Ishikawa (cell line): ENCODE data around the gene CUL5.

Experiments used
- CEBPB ChIP-seq: IDR thresholded peaks from 2 replicates; pipeline ENCODE4 v1.6.1; 2012
- CREB1 ChIP-seq: IDR thresholded peaks from 2 replicates; pipeline ENCODE4 v1.6.1; 2012; ENCODE audit warnings: low read depth
- EGR1 ChIP-seq: IDR thresholded peaks from 2 replicates; pipeline ENCODE4 v1.6.1; 2012
- EP300 ChIP-seq: IDR thresholded peaks from 2 replicates; pipeline ENCODE4 v1.6.1; 2012; ENCODE audit warnings: borderline replicate concordance
- FOXM1 ChIP-seq: IDR thresholded peaks from 2 replicates; pipeline ENCODE4 v1.6.1; 2012; ENCODE audit warnings: low read depth, borderline replicate concordance
- NFIC ChIP-seq: IDR thresholded peaks from 2 replicates; pipeline ENCODE4 v1.6.1; 2012
- RAD21 ChIP-seq: IDR thresholded peaks from 2 replicates; pipeline ENCODE4 v1.6.1; 2012; ENCODE audit warnings: low read depth
- TAF1 ChIP-seq: IDR thresholded peaks from 2 replicates; pipeline ENCODE4 v1.6.1; 2012; ENCODE audit warnings: low read depth, mild to moderate bottlenecking
- TCF12 ChIP-seq: IDR thresholded peaks from 2 replicates; pipeline ENCODE4 v1.6.1; 2012; ENCODE audit warnings: low read depth
- TEAD4 ChIP-seq: IDR thresholded peaks from 2 replicates; pipeline ENCODE4 v1.6.1; 2012
- YY1 ChIP-seq: IDR thresholded peaks from 2 replicates; pipeline ENCODE4 v1.6.1; 2012; ENCODE audit warnings: low read depth
- ZBTB7A ChIP-seq: IDR thresholded peaks from 2 replicates; pipeline ENCODE4 v1.6.1; 2012; ENCODE audit warnings: low read depth
- TF ChIP-seq, protein P1 (sequence below): IDR thresholded peaks from 2 replicates; pipeline ENCODE4 v1.6.1; 2012
- TF ChIP-seq, protein P2 (sequence below): IDR thresholded peaks from 2 replicates; pipeline ENCODE4 v1.6.1; 2012
- TF ChIP-seq, protein P3 (sequence below): IDR thresholded peaks from 2 replicates; pipeline ENCODE4 v1.6.1; 2012; ENCODE audit warnings: low read depth, mild to moderate bottlenecking

The CUL5 gene

DNA sequence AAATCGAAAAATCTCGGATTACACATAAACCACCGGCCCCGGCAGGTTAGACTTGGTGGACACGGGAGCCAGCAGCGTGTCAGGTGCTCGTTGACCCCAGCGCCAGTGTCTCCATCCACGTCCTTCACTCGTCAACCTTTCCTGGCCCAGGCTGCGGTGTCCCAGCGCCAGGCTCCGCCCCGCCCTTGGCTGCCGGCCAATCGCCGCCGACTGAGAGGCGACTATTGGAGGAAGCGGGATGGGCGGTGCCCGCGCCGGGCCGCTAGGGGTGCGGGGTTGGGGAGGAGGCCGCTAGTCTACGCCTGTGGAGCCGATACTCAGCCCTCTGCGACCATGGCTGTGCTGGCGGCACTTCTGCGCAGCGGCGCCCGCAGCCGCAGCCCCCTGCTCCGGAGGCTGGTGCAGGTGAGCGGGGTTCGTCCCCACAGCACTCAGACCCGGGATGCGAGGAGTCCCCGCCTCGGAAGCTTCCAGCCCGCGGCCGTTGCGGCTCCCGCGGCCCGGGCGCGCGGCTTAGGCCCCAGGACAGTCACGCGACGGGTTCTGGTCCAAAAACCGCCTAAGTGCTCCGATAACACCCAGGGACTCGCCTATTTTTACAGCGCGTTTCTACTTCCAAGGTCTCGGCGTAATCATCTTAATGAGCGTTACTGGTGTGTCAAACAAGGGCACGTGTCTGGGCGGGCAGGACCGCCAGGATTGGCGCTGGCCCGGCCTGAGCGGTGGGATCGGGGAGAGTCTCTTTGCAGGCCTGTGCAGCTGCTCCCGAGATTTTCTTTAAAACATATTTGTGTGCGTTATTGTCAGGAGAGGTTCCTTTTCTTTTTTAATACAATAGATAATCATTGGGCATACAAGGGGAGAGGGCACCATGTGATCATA is 112.8 kb downstream of the CUL5 start, which contains the start of gene ACAT1:
ACAT1 (plus strand) TSS at position 294 of the 882 bp plus-strand sequence; CDS start at position 334, 40 bp downstream.
- TF ChIP-seq TAF1: 0 out of 2 replicates have a peak, but pooled peaks have one; percentile 59
- TF ChIP-seq CREB1: no peak
- TF ChIP-seq FOXM1: 0 out of 2 replicates have a peak, but pooled peaks have one; percentile 29
- TF ChIP-seq NFIC: peak; percentile 93
- TF ChIP-seq, protein P1, sequence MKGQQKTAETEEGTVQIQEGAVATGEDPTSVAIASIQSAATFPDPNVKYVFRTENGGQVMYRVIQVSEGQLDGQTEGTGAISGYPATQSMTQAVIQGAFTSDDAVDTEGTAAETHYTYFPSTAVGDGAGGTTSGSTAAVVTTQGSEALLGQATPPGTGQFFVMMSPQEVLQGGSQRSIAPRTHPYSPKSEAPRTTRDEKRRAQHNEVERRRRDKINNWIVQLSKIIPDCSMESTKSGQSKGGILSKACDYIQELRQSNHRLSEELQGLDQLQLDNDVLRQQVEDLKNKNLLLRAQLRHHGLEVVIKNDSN: peak; percentile 71; the same call in 1 of the 2 replicates
- no peak for TF ChIP-seq CEBPB
- TF ChIP-seq, protein P2, sequence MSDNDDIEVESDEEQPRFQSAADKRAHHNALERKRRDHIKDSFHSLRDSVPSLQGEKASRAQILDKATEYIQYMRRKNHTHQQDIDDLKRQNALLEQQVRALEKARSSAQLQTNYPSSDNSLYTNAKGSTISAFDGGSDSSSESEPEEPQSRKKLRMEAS: peak; percentile 93
- peak; percentile 51 for TF ChIP-seq TCF12
- TF ChIP-seq YY1: no peak

GRCh38 chr11:108122166-108122628 is 113.5 kb downstream of the CUL5 start:
- TF ChIP-seq EGR1 (no peak), RAD21 (no peak), CREB1 (no peak), FOXM1 (no peak), ZBTB7A (no peak), TEAD4 (no peak), NFIC (no peak), TCF12 (no peak), CEBPB (no peak), EP300 (no peak), YY1 (no peak), TAF1 (no peak)
- TF ChIP-seq, protein P3, sequence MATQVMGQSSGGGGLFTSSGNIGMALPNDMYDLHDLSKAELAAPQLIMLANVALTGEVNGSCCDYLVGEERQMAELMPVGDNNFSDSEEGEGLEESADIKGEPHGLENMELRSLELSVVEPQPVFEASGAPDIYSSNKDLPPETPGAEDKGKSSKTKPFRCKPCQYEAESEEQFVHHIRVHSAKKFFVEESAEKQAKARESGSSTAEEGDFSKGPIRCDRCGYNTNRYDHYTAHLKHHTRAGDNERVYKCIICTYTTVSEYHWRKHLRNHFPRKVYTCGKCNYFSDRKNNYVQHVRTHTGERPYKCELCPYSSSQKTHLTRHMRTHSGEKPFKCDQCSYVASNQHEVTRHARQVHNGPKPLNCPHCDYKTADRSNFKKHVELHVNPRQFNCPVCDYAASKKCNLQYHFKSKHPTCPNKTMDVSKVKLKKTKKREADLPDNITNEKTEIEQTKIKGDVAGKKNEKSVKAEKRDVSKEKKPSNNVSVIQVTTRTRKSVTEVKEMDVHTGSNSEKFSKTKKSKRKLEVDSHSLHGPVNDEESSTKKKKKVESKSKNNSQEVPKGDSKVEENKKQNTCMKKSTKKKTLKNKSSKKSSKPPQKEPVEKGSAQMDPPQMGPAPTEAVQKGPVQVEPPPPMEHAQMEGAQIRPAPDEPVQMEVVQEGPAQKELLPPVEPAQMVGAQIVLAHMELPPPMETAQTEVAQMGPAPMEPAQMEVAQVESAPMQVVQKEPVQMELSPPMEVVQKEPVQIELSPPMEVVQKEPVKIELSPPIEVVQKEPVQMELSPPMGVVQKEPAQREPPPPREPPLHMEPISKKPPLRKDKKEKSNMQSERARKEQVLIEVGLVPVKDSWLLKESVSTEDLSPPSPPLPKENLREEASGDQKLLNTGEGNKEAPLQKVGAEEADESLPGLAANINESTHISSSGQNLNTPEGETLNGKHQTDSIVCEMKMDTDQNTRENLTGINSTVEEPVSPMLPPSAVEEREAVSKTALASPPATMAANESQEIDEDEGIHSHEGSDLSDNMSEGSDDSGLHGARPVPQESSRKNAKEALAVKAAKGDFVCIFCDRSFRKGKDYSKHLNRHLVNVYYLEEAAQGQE: no peak
- TF ChIP-seq, protein P2: no peak
- TF ChIP-seq, protein P1: no peak

GRCh38 chr11:108125096-108125495 is 116.4 kb downstream of the CUL5 start:
- TF ChIP-seq, protein P1: no peak
- no peak for TF ChIP-seq YY1
- TF ChIP-seq CREB1: no peak
- no peak for TF ChIP-seq EP300
- TF ChIP-seq RAD21: no peak
- no peak for TF ChIP-seq EGR1
- TF ChIP-seq TCF12: no peak
- TF ChIP-seq, protein P2: no peak
- no peak for TF ChIP-seq ZBTB7A
- TF ChIP-seq FOXM1: no peak
- TF ChIP-seq, protein P3: no peak
- no peak for TF ChIP-seq TAF1

DNA sequence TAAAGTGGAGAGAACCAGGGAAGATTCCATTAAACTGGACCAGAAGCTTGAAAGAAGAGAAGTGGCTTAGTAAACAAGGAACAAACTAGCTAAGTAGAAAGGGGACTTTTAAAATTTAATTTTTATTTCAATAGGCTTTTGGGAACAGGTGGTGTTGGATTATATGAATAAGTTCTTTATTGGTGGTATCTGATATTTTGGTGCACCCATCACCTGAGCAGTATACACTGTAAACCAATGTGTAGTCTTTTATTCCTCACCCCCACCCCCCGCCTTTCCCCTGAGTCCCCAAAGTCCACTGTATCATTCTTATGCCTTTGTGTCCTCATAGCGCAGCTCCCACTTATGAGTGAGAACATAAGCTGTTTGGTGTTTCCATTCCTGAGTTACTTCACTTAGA is 120.1 kb downstream of the CUL5 start:
- no peak for TF ChIP-seq NFIC
- no peak for TF ChIP-seq ZBTB7A
- no peak for TF ChIP-seq RAD21
- no peak for TF ChIP-seq TAF1
- no peak for TF ChIP-seq TCF12
- TF ChIP-seq, protein P1: no peak
- TF ChIP-seq TEAD4: no peak
- no peak for TF ChIP-seq CEBPB
